SK-N-SH treated with all-trans-retinoic acid at 6 μM for 48 hours (cell line): Measurements from ENCODE around the gene NLRP9.

ENCODE experiments used
- ATAC-seq: fragments of 200-7000 bp; cut with Tn5 transposase; 3 replicates; pipeline ENCODE4 v1.9.1; 2020; ENCODE audit warnings: mild to moderate bottlenecking, moderate library complexity
- ARNTL ChIP-seq: fragments of 450-650 bp; formaldehyde crosslinking; IDR thresholded peaks from 2 replicates; pipeline ENCODE4 v1.5.0; 2020; ENCODE audit warnings: low read depth, mild to moderate bottlenecking, moderate library complexity, borderline replicate concordance
- BACH2 ChIP-seq: fragments of 250-450 bp; sonication (Bioruptor Pico); IDR thresholded peaks from 2 replicates; pipeline ENCODE4 v1.9.0; 2021; ENCODE audit warnings: mild to moderate bottlenecking, borderline replicate concordance
- CREB5 ChIP-seq: fragments of 250-450 bp; sonication (Bioruptor Pico); IDR thresholded peaks from 2 replicates; pipeline ENCODE4 v1.5.1; 2020; ENCODE audit warnings: low read depth, mild to moderate bottlenecking, moderate library complexity
- CSDC2 ChIP-seq: fragments of 250-450 bp; sonication (Bioruptor Pico); IDR thresholded peaks from 2 replicates; pipeline ENCODE4 v1.5.0; 2020; ENCODE audit warnings: mild to moderate bottlenecking, moderate library complexity
- GLIS3 ChIP-seq: fragments of 250-450 bp; sonication (Bioruptor Pico); IDR thresholded peaks from 2 replicates; pipeline ENCODE4 v1.5.0; 2020; ENCODE audit warnings: mild to moderate bottlenecking, moderate library complexity
- ISL1 ChIP-seq: fragments of 250-450 bp; sonication (Bioruptor Pico); IDR thresholded peaks from 2 replicates; pipeline ENCODE4 v2.1.2; 2022; ENCODE audit warnings: mild to moderate bottlenecking, moderate library complexity
- OSR1 ChIP-seq: fragments of 250-450 bp; sonication (Bioruptor Pico); IDR thresholded peaks from 2 replicates; pipeline ENCODE4 v1.8.0; 2022; ENCODE audit warnings: moderate library complexity, mild to moderate bottlenecking, inconsistent platforms
- PATZ1 ChIP-seq: fragments of 250-450 bp; sonication (Bioruptor Pico); IDR thresholded peaks from 2 replicates; pipeline ENCODE4 v1.8.0; 2020; ENCODE audit warnings: mild to moderate bottlenecking, moderate library complexity, borderline replicate concordance
- RARB ChIP-seq: fragments of 250-450 bp; sonication (Bioruptor Pico); IDR thresholded peaks from 2 replicates; pipeline ENCODE4 v1.8.0; 2021; ENCODE audit warnings: mild to moderate bottlenecking, moderate library complexity
- TOX ChIP-seq: fragments of 250-450 bp; sonication (Bioruptor Pico); IDR thresholded peaks from 2 replicates; pipeline ENCODE4 v1.8.0; 2021; ENCODE audit warnings: mild to moderate bottlenecking, moderate library complexity, borderline replicate concordance
- TSHZ2 ChIP-seq: fragments of 250-450 bp; sonication (Bioruptor Pico); IDR thresholded peaks from 2 replicates; pipeline ENCODE4 v1.5.0; 2020; ENCODE audit warnings: mild to moderate bottlenecking, moderate library complexity
- ZC3H10 ChIP-seq: fragments of 250-450 bp; sonication (Bioruptor Pico); IDR thresholded peaks from 2 replicates; pipeline ENCODE4 v1.5.1; 2021; ENCODE audit warnings: mild to moderate bottlenecking, moderate library complexity
- ZFP3 ChIP-seq: fragments of 250-450 bp; sonication (Bioruptor Pico); IDR thresholded peaks from 2 replicates; pipeline ENCODE4 v1.5.0; 2020; ENCODE audit warnings: mild to moderate bottlenecking, moderate library complexity
- ZFP30 ChIP-seq: fragments of 450-650 bp; formaldehyde crosslinking; IDR thresholded peaks from 2 replicates; pipeline ENCODE4 v1.5.0; 2022; ENCODE audit warnings: mild to moderate bottlenecking, moderate library complexity
- ZNF565 ChIP-seq: fragments of 450-650 bp; formaldehyde crosslinking; conservative IDR thresholded peaks from 2 replicates; pipeline ENCODE4 v1.5.0; 2020; ENCODE audit warnings: low read depth, mild to moderate bottlenecking, moderate library complexity
- ZNF70 ChIP-seq: fragments of 450-650 bp; formaldehyde crosslinking; IDR thresholded peaks from 2 replicates; pipeline ENCODE4 v1.5.0; 2020; ENCODE audit warnings: mild to moderate bottlenecking, moderate library complexity
- ZNF8 ChIP-seq: fragments of 450-650 bp; formaldehyde crosslinking; IDR thresholded peaks from 2 replicates; pipeline ENCODE4 v1.5.0; 2020; ENCODE audit warnings: mild to moderate bottlenecking, moderate library complexity
- TF ChIP-seq, protein P1 (sequence below): fragments of 250-450 bp; sonication (Bioruptor Pico); IDR thresholded peaks from 2 replicates; pipeline ENCODE4 v1.8.0; 2021; ENCODE audit warnings: low read depth, mild to moderate bottlenecking, moderate library complexity, borderline replicate concordance
- TF ChIP-seq, protein P2 (sequence below): fragments of 250-450 bp; sonication (Bioruptor Pico); IDR thresholded peaks from 2 replicates; pipeline ENCODE4 v1.5.1; 2021; ENCODE audit warnings: mild to moderate bottlenecking, moderate library complexity

The NLRP9 gene

GRCh38 chr19:55690109-55690768, 48.0 kb downstream of the NLRP9 start:
- TF ChIP-seq, protein P1, sequence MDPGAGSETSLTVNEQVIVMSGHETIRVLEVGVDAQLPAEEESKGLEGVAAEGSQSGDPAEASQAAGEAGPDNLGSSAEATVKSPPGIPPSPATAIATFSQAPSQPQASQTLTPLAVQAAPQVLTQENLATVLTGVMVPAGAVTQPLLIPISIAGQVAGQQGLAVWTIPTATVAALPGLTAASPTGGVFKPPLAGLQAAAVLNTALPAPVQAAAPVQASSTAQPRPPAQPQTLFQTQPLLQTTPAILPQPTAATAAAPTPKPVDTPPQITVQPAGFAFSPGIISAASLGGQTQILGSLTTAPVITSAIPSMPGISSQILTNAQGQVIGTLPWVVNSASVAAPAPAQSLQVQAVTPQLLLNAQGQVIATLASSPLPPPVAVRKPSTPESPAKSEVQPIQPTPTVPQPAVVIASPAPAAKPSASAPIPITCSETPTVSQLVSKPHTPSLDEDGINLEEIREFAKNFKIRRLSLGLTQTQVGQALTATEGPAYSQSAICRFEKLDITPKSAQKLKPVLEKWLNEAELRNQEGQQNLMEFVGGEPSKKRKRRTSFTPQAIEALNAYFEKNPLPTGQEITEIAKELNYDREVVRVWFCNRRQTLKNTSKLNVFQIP = no peak
- TF ChIP-seq ZNF565 (CRISPR knock-in tag) = no peak
- no peak for TF ChIP-seq ZFP30 (CRISPR knock-in tag)
- no peak for TF ChIP-seq ISL1 (CRISPR knock-in tag)
- TF ChIP-seq TSHZ2 (CRISPR knock-in tag) = no peak
- TF ChIP-seq CREB5 (CRISPR knock-in tag) = no peak
- no peak for ATAC-seq

- ATAC-seq = no peak
- TF ChIP-seq ISL1 (CRISPR knock-in tag) = no peak
- no peak for TF ChIP-seq ZFP3
- TF ChIP-seq, protein P1 = no peak
- no peak for TF ChIP-seq CSDC2 (CRISPR knock-in tag)
- no peak for TF ChIP-seq ZNF70 (CRISPR knock-in tag)
- TF ChIP-seq ZC3H10 (CRISPR knock-in tag) = no peak
- no peak for TF ChIP-seq ARNTL
- TF ChIP-seq RARB (CRISPR knock-in tag) = no peak
- TF ChIP-seq ZNF8 (CRISPR knock-in tag) = no peak
- TF ChIP-seq ZNF565 (CRISPR knock-in tag) = no peak
- no peak for TF ChIP-seq TOX (CRISPR knock-in tag)
- TF ChIP-seq BACH2 (CRISPR knock-in tag) = no peak
- TF ChIP-seq GLIS3 (CRISPR knock-in tag) = no peak
- TF ChIP-seq PATZ1 (CRISPR knock-in tag) = no peak
Observed at GRCh38 chr19:55689411-55690108, 48.6 kb downstream of the NLRP9 start.

DNA sequence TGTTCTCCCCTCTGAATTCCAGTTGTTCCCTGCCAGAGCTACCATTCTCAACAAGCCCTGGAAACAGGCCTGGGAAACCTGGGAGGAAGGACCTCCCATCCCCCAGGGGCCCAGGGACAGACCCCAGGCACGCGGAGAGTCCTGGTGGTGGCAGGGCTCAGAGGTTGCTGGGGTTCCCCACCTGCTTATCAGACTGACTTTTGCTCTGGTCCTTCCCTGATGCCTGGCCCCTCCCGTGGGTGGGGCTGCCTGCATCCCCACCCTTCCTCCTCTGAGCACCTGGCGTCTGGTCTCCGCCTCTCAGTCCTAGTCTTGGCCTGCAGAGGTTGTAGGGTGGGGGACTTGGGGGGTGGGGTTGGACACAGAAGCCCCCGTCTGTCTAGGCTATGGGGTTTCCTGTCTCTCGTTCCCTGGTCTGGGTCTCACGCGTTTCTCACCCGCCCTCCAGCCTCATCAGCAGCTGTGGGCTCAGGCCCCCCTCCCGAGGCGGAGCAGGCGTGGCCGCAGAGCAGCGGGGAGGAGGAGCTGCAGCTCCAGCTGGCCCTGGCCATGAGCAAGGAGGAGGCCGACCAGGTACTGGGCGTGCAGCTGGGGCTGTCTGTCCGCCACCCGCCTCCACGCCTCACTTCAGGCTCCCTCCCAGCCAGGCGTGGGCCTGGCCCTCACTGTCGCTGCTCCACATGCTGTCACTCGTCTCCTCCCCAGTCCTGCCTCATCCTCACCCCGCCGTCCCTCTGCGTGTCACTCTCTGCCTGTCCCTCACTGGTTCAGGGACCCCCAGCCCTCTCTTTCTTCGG, 49.6 kb downstream of the NLRP9 start:
- no peak for ATAC-seq
- TF ChIP-seq OSR1 (CRISPR knock-in tag) (no peak), ZFP30 (CRISPR knock-in tag) (no peak), GLIS3 (CRISPR knock-in tag) (no peak), BACH2 (CRISPR knock-in tag) (no peak), ARNTL (no peak), TSHZ2 (CRISPR knock-in tag) (no peak)
- TF ChIP-seq, protein P2, sequence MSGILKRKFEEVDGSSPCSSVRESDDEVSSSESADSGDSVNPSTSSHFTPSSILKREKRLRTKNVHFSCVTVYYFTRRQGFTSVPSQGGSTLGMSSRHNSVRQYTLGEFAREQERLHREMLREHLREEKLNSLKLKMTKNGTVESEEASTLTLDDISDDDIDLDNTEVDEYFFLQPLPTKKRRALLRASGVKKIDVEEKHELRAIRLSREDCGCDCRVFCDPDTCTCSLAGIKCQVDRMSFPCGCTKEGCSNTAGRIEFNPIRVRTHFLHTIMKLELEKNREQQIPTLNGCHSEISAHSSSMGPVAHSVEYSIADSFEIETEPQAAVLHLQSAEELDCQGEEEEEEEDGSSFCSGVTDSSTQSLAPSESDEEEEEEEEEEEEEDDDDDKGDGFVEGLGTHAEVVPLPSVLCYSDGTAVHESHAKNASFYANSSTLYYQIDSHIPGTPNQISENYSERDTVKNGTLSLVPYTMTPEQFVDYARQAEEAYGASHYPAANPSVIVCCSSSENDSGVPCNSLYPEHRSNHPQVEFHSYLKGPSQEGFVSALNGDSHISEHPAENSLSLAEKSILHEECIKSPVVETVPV = no peak
